Measurements from ENCODE around the gene CBS.
"Not testable (repeated sequence)": the region's sequence is repeated elsewhere in the genome, so short reads cannot be mapped to it uniquely, and the experiment has no call there.

The CBS gene

DNA sequence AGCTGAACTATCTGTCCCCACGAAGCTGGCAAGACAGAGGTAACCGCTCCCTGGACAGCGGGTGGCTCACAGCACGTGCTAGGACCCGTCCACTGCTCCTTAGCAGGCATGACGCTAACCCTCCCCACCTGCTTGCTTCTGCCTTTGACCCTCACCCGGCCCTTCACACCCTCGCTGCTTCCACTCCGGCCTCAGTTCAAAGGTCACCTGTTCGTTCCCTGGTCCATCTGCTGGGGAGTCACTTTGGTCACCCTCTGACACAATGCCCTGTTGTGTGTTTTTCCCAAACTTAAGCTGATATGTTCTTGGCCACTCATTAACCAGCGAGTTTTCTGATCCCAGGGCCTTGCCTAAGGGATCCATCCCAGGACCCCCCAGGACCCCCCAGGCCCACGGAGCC is 7.6 kb downstream of the CBS start:
- H3K23ac ChIP-seq (ENCODE audit: low read length in 2 of 2); H3K27ac ChIP-seq (ENCODE audit: low read length, poor library complexity, severe bottlenecking); H2BK12ac ChIP-seq (ENCODE audit: low read length in 2 of 2); H3K14ac ChIP-seq (ENCODE audit: low read length in 2 of 2); H4K8ac ChIP-seq (ENCODE audit: low read length); H3K4ac ChIP-seq (ENCODE audit: low read depth in 1 of 2, low read length in 2 of 2); H2AK5ac ChIP-seq (ENCODE audit: low read length, severe bottlenecking); H3K18ac ChIP-seq (ENCODE audit: low read depth in 1 of 2, low read length in 2 of 2); H2BK120ac ChIP-seq (ENCODE audit: low read depth, low read length); H3K9ac ChIP-seq (ENCODE audit: low read length); H3K79me1 ChIP-seq (replicated peaks; ENCODE audit: low read length, poor library complexity, severe bottlenecking); H3K27me3 ChIP-seq (ENCODE audit: control insufficient read depth in 1 of 2, insufficient read depth in 1 of 2, low read length in 2 of 2); DNase-seq; H4K91ac ChIP-seq (ENCODE audit: low read length); H3K9me3 ChIP-seq (ENCODE audit: control insufficient read depth, low read length); H2BK15ac ChIP-seq (ENCODE audit: low read depth, poor library complexity, severe bottlenecking); H3K36me3 ChIP-seq (ENCODE audit: control insufficient read depth in 1 of 2, insufficient read depth in 2 of 2, low read depth in 1 of 2, low read length in 2 of 2); H2AFZ ChIP-seq (ENCODE audit: low read depth, low read length); H2BK5ac ChIP-seq (ENCODE audit: low read depth, low read length, poor library complexity, severe bottlenecking); H3K4me3 ChIP-seq (ENCODE audit: insufficient read depth in 1 of 2, low read depth in 1 of 2, low read length in 2 of 2); H3K4me2 ChIP-seq (ENCODE audit: low read length, poor library complexity, severe bottlenecking); H3K4me1 ChIP-seq (ENCODE audit: control insufficient read depth, insufficient read depth, low read depth, low read length): not testable (repeated sequence)
- no CpG with 5 or more reads among the region's 12 CpGs for WGBS

DNA sequence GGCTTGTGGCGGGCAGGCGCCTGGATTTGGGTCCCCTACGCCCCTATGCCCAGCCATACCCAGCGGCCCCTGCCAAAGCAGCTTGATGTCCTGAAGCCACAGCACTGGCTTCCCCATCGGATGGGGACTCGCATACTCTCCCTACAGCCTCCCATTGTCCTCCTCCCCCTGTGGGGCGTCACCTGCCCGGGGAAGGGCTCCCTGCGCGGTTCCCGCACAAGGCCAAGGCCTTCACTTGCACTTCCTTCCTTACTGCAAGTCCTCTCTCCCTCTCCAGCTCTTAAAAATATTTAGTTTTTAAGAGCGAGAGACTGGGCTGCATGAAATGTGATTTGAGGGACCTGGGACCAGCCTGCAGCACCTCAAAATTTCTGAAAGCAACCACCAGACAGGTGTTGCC is 8.9 kb downstream of the CBS start:
- H3K4me3 ChIP-seq (ENCODE audit: insufficient read depth in 1 of 2, low read depth in 1 of 2, low read length in 2 of 2); H2BK15ac ChIP-seq (ENCODE audit: low read depth, poor library complexity, severe bottlenecking); H2AK5ac ChIP-seq (ENCODE audit: low read length, severe bottlenecking); H4K8ac ChIP-seq (ENCODE audit: low read length); H2AFZ ChIP-seq (ENCODE audit: low read depth, low read length); H2BK12ac ChIP-seq (ENCODE audit: low read length in 2 of 2); DNase-seq; H3K27ac ChIP-seq (ENCODE audit: low read length, poor library complexity, severe bottlenecking); H3K14ac ChIP-seq (ENCODE audit: low read length in 2 of 2); H3K9ac ChIP-seq (ENCODE audit: low read length); H3K27me3 ChIP-seq (ENCODE audit: control insufficient read depth in 1 of 2, insufficient read depth in 1 of 2, low read length in 2 of 2); H3K23ac ChIP-seq (ENCODE audit: low read length in 2 of 2); H2BK5ac ChIP-seq (ENCODE audit: low read depth, low read length, poor library complexity, severe bottlenecking); H4K91ac ChIP-seq (ENCODE audit: low read length); H3K4ac ChIP-seq (ENCODE audit: low read depth in 1 of 2, low read length in 2 of 2); H3K4me2 ChIP-seq (ENCODE audit: low read length, poor library complexity, severe bottlenecking); H3K4me1 ChIP-seq (ENCODE audit: control insufficient read depth, insufficient read depth, low read depth, low read length); H3K79me1 ChIP-seq (replicated peaks; ENCODE audit: low read length, poor library complexity, severe bottlenecking); H3K36me3 ChIP-seq (ENCODE audit: control insufficient read depth in 1 of 2, insufficient read depth in 2 of 2, low read depth in 1 of 2, low read length in 2 of 2); H3K9me3 ChIP-seq (ENCODE audit: control insufficient read depth, low read length); H3K18ac ChIP-seq (ENCODE audit: low read depth in 1 of 2, low read length in 2 of 2); H2BK120ac ChIP-seq (ENCODE audit: low read depth, low read length): not testable (repeated sequence)
- WGBS: no CpG with 5 or more reads among the region's 12 CpGs

DNA sequence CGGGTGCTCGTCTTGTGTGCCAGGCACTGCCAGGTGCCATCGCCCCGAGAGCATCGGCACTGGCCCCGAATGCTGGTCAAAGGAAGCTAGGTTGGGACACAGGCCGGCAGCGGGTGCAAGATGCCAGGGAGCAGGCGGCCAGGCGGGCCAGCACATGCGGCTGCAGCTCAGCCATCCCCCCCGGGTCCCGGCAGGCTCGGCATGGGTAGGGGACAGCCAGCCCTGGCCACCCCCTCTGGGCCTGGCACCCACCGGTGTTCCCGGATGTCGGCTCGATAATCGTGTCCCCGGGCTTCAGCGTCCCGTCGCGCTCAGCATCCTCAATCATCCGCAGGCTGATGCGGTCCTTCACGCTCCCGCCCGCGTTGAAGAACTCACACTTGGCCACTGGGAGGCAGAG is 9.6 kb downstream of the CBS start:
- not testable (repeated sequence) for H2AK5ac ChIP-seq (ENCODE audit: low read length, severe bottlenecking); H3K27me3 ChIP-seq (ENCODE audit: control insufficient read depth in 1 of 2, insufficient read depth in 1 of 2, low read length in 2 of 2); H2BK12ac ChIP-seq (ENCODE audit: low read length in 2 of 2); H3K4me2 ChIP-seq (ENCODE audit: low read length, poor library complexity, severe bottlenecking); DNase-seq; H2BK120ac ChIP-seq (ENCODE audit: low read depth, low read length); H3K14ac ChIP-seq (ENCODE audit: low read length in 2 of 2); H4K91ac ChIP-seq (ENCODE audit: low read length); H3K4me1 ChIP-seq (ENCODE audit: control insufficient read depth, insufficient read depth, low read depth, low read length); H3K4ac ChIP-seq (ENCODE audit: low read depth in 1 of 2, low read length in 2 of 2); H2BK15ac ChIP-seq (ENCODE audit: low read depth, poor library complexity, severe bottlenecking); H3K23ac ChIP-seq (ENCODE audit: low read length in 2 of 2); H3K79me1 ChIP-seq (replicated peaks; ENCODE audit: low read length, poor library complexity, severe bottlenecking); H3K27ac ChIP-seq (ENCODE audit: low read length, poor library complexity, severe bottlenecking); H3K9ac ChIP-seq (ENCODE audit: low read length); H4K8ac ChIP-seq (ENCODE audit: low read length); H3K18ac ChIP-seq (ENCODE audit: low read depth in 1 of 2, low read length in 2 of 2); H3K9me3 ChIP-seq (ENCODE audit: control insufficient read depth, low read length); H2AFZ ChIP-seq (ENCODE audit: low read depth, low read length); H2BK5ac ChIP-seq (ENCODE audit: low read depth, low read length, poor library complexity, severe bottlenecking); H3K36me3 ChIP-seq (ENCODE audit: control insufficient read depth in 1 of 2, insufficient read depth in 2 of 2, low read depth in 1 of 2, low read length in 2 of 2); H3K4me3 ChIP-seq (ENCODE audit: insufficient read depth in 1 of 2, low read depth in 1 of 2, low read length in 2 of 2)
- no CpG with 5 or more reads among the region's 30 CpGs for WGBS

DNA sequence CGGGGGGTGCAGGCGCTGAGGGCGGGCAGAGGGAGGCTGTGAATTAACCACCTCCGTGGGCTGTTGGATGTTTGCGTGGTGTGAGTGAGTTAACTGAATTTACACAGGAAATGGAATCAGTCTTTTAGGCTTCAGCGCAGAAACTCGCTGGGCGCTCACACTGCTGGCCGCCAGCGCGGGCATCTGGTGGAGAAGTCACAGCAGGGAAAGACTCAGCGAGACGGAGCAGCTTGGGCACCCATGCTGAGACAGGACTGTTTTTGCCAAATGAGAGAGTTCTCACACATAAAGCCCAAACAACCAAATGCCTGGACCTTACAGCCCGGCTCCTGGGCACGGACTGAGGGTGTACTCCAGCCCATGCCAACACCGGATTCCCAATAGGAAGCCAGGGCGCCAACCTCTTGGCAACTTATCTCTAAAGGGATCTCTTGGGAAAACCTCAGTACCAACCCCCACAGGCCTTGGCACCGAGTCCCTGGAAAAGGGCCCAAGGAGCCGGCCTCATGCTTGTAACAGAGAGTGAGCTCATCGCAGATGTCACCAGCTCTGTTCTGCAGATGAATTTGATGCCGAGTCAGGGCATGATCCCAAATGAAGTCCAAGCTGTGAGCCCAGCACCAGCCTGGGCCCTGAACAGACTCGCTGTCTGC is 11.2 kb downstream of the CBS start:
- H2BK12ac ChIP-seq (ENCODE audit: low read length in 2 of 2): not testable (repeated sequence)
- no CpG with 5 or more reads among the region's 22 CpGs for WGBS

More for the DNA sequence above, 11.2 kb downstream of the CBS start:
- not testable (repeated sequence) for H2BK120ac ChIP-seq (ENCODE audit: low read depth, low read length); H3K4me1 ChIP-seq (ENCODE audit: control insufficient read depth, insufficient read depth, low read depth, low read length); H3K4me2 ChIP-seq (ENCODE audit: low read length, poor library complexity, severe bottlenecking); H4K8ac ChIP-seq (ENCODE audit: low read length); H2BK5ac ChIP-seq (ENCODE audit: low read depth, low read length, poor library complexity, severe bottlenecking); H3K9ac ChIP-seq (ENCODE audit: low read length); DNase-seq; H3K14ac ChIP-seq (ENCODE audit: low read length in 2 of 2); H4K91ac ChIP-seq (ENCODE audit: low read length); H3K27ac ChIP-seq (ENCODE audit: low read length, poor library complexity, severe bottlenecking); H3K4ac ChIP-seq (ENCODE audit: low read depth in 1 of 2, low read length in 2 of 2); H3K36me3 ChIP-seq (ENCODE audit: control insufficient read depth in 1 of 2, insufficient read depth in 2 of 2, low read depth in 1 of 2, low read length in 2 of 2); H3K4me3 ChIP-seq (ENCODE audit: insufficient read depth in 1 of 2, low read depth in 1 of 2, low read length in 2 of 2); H2AFZ ChIP-seq (ENCODE audit: low read depth, low read length); H3K23ac ChIP-seq (ENCODE audit: low read length in 2 of 2); H3K79me1 ChIP-seq (replicated peaks; ENCODE audit: low read length, poor library complexity, severe bottlenecking); H3K18ac ChIP-seq (ENCODE audit: low read depth in 1 of 2, low read length in 2 of 2); H3K27me3 ChIP-seq (ENCODE audit: control insufficient read depth in 1 of 2, insufficient read depth in 1 of 2, low read length in 2 of 2); H3K9me3 ChIP-seq (ENCODE audit: control insufficient read depth, low read length); H2BK15ac ChIP-seq (ENCODE audit: low read depth, poor library complexity, severe bottlenecking); H2AK5ac ChIP-seq (ENCODE audit: low read length, severe bottlenecking)
